ENCODE data around the gene ADAM19. TPM values are rescaled to one million over a fixed set of nuclear protein-coding genes. Genes with fewer than 3 reads are reported as not detected.

Gene ADAM19
- total and polyA plus RNA-seq, 2 experiments from 2014 or later = 6.5 to 11.5 TPM

GRCh38 chr5:157454273-157454672 lies 121.3 kb downstream of the ADAM19 start:
- Histone ChIP-seq H3K27me3 (peaks cover 5% of the 10 kb centered on the region), H3K4me1 (ENCODE audit: low read depth) (no peaks in the 10 kb centered on the region), H3K9me3 (ENCODE audit: low read depth) (no peaks in the 10 kb centered on the region), H3K27ac (no peak overlapping the region), H3K36me3 (no peaks in the 10 kb centered on the region), H3K4me3 (no peak overlapping the region)
- DNase-seq (ENCODE audit: low read depth in 1 of 2, low spot score in 1 of 2) = no peak
- TF ChIP-seq CTCF (IDR thresholded peaks at IDR 0.05; ENCODE audit: low read depth, low read length) = no peak

DNA sequence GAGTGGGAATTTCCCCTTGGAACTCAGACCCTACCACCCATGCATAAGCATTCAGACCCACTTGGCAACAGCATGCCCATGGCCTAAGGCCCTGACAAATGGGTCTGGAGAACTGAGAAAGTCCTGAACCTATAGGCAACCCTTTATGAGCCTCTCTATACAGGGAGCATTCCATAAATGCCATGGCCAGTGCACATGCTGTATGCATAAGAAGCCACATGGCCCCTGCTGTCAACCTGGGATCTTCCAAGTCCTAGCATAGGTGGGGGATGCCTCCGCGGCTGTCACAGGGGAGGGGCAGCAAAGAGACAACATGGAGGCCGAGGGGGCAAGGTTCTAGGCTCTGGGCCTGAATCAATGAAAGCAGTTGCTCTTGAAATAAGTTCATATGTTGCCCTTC lies 123.8 kb downstream of the ADAM19 start:
- TF ChIP-seq CTCF (IDR thresholded peaks at IDR 0.05; ENCODE audit: low read depth, low read length) = no peak
- Histone ChIP-seq H3K4me3 (no peak overlapping the region), H3K4me1 (ENCODE audit: low read depth) (no peaks in the 10 kb centered on the region), H3K27me3 (no peaks in the 10 kb centered on the region), H3K9me3 (ENCODE audit: low read depth) (no peaks in the 10 kb centered on the region), H3K36me3 (no peaks in the 10 kb centered on the region), H3K27ac (no peak overlapping the region)
- DNase-seq (ENCODE audit: low read depth in 1 of 2, low spot score in 1 of 2) = peak in 1 of 2 donors; percentile 28

DNA sequence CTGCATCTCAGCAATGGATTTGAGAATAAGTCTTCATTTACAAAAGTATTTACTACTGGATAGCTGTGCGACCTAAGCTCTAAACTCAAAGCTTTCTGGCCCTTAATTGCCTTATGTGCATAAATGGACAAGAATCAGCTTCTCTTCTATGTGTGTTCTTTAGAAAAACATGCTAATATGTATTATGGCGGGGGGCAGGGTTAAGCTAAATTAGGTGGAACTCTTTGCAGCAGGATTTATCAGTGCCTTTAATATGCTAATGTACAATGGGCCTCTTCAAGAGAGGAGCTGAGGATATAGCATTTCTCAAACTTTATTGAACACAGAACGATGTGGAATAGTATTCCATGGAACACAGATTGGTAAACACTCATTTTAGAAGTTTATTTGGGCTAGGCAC lies 125.6 kb downstream of the ADAM19 start:
- H3K4me3 ChIP-seq = no peak overlapping the region

GRCh38 chr5:157449011-157449723 lies 126.4 kb downstream of the ADAM19 start:
- peak; percentile 36 to 50 for DNase-seq (ENCODE audit: low read depth in 1 of 2, low spot score in 1 of 2)
- Histone ChIP-seq H3K4me3 (no peak overlapping the region), H3K27me3 (no peaks in the 10 kb centered on the region), H3K36me3 (no peaks in the 10 kb centered on the region), H3K9me3 (ENCODE audit: low read depth) (no peaks in the 10 kb centered on the region), H3K4me1 (ENCODE audit: low read depth) (no peaks in the 10 kb centered on the region), H3K27ac (peak overlapping the region; percentile 5)
- TF ChIP-seq CTCF (IDR thresholded peaks at IDR 0.05; ENCODE audit: low read depth, low read length) = no peak

More for the DNA sequence above, 125.6 kb downstream of the ADAM19 start:
- Histone ChIP-seq H3K9me3 (ENCODE audit: low read depth) (no peaks in the 10 kb centered on the region), H3K4me1 (ENCODE audit: low read depth) (no peaks in the 10 kb centered on the region), H3K27ac (peak overlapping the region; percentile 5), H3K27me3 (no peaks in the 10 kb centered on the region), H3K36me3 (no peaks in the 10 kb centered on the region)
- no peak for TF ChIP-seq CTCF (IDR thresholded peaks at IDR 0.05; ENCODE audit: low read depth, low read length)
- no peak for DNase-seq (ENCODE audit: low read depth in 1 of 2, low spot score in 1 of 2)

DNA sequence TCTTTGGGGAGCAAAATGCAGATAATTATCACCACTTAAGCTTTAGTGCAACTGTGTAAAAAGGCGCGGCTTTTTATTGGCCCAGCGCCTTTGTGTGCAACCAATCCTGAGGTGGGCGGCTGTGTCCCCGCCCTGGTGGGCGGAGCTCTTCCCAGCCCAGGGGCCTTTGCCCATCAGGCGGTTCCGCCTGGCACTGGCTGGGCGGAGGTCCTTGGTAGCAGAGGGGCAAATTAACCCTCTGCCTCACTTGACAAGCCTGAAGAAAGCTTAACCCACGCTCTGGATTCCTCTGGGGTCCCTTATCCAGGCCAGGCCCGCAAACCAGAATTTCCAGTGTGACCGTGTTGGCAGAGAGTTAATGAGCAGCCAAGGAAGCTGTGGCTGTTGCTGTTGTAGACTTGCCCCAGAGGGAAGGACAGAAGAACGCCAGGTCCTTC lies 128.4 kb downstream of the ADAM19 start:
- no peaks in the 10 kb centered on the region for H3K36me3 ChIP-seq
- H3K27ac ChIP-seq = no peak overlapping the region
- no peaks in the 10 kb centered on the region for H3K4me1 ChIP-seq (ENCODE audit: low read depth)
- H3K9me3 ChIP-seq (ENCODE audit: low read depth) = no peaks in the 10 kb centered on the region
- no peak overlapping the region for H3K4me3 ChIP-seq
- no peak for TF ChIP-seq CTCF (IDR thresholded peaks at IDR 0.05; ENCODE audit: low read depth, low read length)
- H3K27me3 ChIP-seq = no peaks in the 10 kb centered on the region
- DNase-seq (ENCODE audit: low read depth in 1 of 2, low spot score in 1 of 2) = no peak
